Suprapubic skin (tissue), 4 donors: ENCODE measurements around the gene PTPN1. TPM values are rescaled to one million over a fixed set of nuclear protein-coding genes. Genes with fewer than 3 reads are reported as not detected.

Experiments used
- DNase-seq, 2 donors: peaks; one replicate each; pipeline ENCODE4 v3.0.0-alpha.2; 2019; ENCODE audit warnings: low spot score in 2 of 2
- H3K27ac ChIP-seq: fragments of 200-600 bp; sonication (generic); one replicate; pipeline ENCODE4 v1.5.1; 2019
- H3K27me3 ChIP-seq: fragments of 200-600 bp; sonication (generic); one replicate; pipeline ENCODE4 v1.5.1; 2019
- H3K36me3 ChIP-seq: fragments of 200-600 bp; sonication (generic); one replicate; pipeline ENCODE4 v1.5.1; 2019
- H3K4me1 ChIP-seq: fragments of 200-600 bp; sonication (generic); one replicate; pipeline ENCODE4 v1.5.1; 2019
- H3K4me3 ChIP-seq: fragments of 200-600 bp; sonication (generic); one replicate; pipeline ENCODE4 v1.5.1; 2019; ENCODE audit warnings: mild to moderate bottlenecking
- H3K9me3 ChIP-seq: fragments of 200-600 bp; sonication (generic); one replicate; pipeline ENCODE4 v1.5.1; 2019
- CTCF ChIP-seq, 2 donors: fragments of 200-600 bp in 1 of 2; fragments of 450-650 bp in 1 of 2; sonication (generic) in 1 of 2; IDR thresholded peaks; one replicate each; pipeline ENCODE4 v1.5.1; 2016 to 2019; ENCODE audit warnings: antibody characterized with exemption in 2 of 2, mild to moderate bottlenecking in 1 of 2, moderate library complexity in 1 of 2
- EP300 ChIP-seq: sonication (generic); formaldehyde crosslinking; IDR thresholded peaks from one replicate; pipeline ENCODE4 v1.6.1; 2017; ENCODE audit warnings: antibody characterized with exemption
- POLR2A ChIP-seq, 2 donors: fragments of 450-650 bp; IDR thresholded peaks; one replicate each; pipeline ENCODE4 v1.6.1; 2017; ENCODE audit warnings: antibody characterized with exemption in 2 of 2, mild to moderate bottlenecking in 2 of 2, moderate library complexity in 2 of 2
- POLR2AphosphoS5 ChIP-seq, 3 donors: sonication (generic); formaldehyde crosslinking; IDR thresholded peaks; one replicate each; pipeline ENCODE4 v1.6.1; 2017; ENCODE audit warnings: antibody characterized with exemption in 3 of 3
- WGBS: methylation state at CpG from one replicate; pipeline ENCODE4 v1.1.5; 2018; 5-methylcytosine and 5-hydroxymethylcytosine counted together
- total RNA-seq, 4 donors: library from RNA; depleted of rRNA; stranded (reverse); fragments of >200 nt; gene quantifications; one replicate each; pipeline ENCODE4 v1.1.0, GENCODE V29; 2016

PTPN1 gene
- total RNA-seq, 4 donors from 2014 or later, result 33.4 to 40.9 (median 36.2) TPM

DNA sequence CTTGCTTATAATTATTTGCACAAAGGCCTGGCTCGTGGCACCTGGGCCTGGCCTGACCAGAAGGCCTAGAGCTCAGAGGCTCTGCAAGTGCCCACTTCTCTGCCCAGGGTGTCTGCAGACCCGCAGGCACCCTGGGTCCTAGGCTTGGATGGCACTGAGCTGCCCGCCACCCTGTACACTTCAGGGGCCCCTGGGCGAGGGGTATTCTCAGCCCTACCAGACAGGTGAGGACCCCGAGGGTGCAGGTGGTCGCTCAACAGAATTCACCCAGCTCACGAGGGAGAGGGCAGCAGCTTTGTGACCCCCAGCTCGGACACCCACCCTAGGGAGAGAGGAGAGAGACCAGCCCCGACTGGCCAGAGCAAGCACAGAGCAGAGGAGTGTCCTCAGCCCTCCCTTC, 97.3 kb downstream of the PTPN1 start:
- no peak overlapping the region for H3K4me3 ChIP-seq
- no peak overlapping the region for H3K27ac ChIP-seq
- TF ChIP-seq POLR2A (IDR thresholded peaks at IDR 0.05), result no peak
- TF ChIP-seq EP300, result no peak
- TF ChIP-seq POLR2AphosphoS5 (IDR thresholded peaks at IDR 0.05), result no peak
- TF ChIP-seq CTCF (IDR thresholded peaks at IDR 0.05), result no peak
- H3K4me1 ChIP-seq, result no peaks in the 10 kb centered on the region
- DNase-seq, result no peak
- no peaks in the 10 kb centered on the region for H3K9me3 ChIP-seq
- H3K27me3 ChIP-seq, result no peaks in the 10 kb centered on the region
- 73% methylated on average over 2 of the region's 9 CpGs for WGBS
- H3K36me3 ChIP-seq, result no peaks in the 10 kb centered on the region

DNA sequence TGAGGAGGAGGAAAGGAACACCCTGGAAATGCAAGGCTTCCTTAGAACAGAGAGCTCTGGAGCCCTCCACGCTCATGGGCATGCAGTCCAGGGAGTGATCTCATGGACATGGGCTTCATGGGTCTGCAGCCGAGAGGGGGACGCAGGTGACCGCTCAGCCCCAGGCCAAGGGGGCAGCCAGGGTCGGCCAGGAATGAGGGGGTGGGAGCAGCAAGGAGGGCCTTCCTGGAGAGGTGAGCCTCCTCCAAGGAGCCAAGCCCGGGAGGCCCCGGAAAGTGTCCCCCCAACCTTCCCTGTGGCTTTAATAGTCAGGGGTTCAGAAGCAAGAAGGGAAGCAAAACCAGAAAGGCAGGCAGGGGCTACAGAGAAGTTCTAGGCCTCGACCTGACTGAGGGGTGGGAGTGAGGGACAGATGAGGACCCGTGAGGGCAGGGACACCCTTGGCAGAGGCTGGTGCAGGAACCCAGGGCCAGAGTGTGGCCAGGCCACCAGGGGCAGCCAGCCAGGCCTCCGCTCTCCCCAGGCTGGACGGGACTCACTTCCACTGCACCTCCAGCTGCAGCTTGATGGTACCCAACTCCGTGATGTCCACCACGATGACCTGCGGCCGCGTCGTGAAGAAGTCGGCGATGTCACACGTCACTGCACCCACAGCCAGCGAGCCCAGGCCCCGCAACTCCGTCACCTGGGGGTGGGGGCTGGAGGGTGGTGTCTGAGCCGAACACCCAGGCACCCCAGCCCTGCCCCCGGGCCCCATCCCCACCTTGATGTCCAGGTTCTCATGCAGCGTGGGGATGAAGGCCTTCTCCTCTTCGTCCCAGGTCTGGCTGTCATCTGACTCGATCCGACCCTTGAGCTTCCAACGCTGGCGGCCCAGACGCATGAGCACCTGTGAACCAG, 97.9 kb downstream of the PTPN1 start:
- TF ChIP-seq POLR2A (IDR thresholded peaks at IDR 0.05), result no peak
- TF ChIP-seq POLR2AphosphoS5 (IDR thresholded peaks at IDR 0.05), result no peak
- TF ChIP-seq CTCF (IDR thresholded peaks at IDR 0.05), result no peak
- no peak for TF ChIP-seq EP300
- no peaks in the 10 kb centered on the region for H3K9me3 ChIP-seq
- 91% methylated on average over 16 of the region's 32 CpGs for WGBS
- no peaks in the 10 kb centered on the region for H3K36me3 ChIP-seq
- no peak overlapping the region for H3K4me3 ChIP-seq
- no peaks in the 10 kb centered on the region for H3K27me3 ChIP-seq
- no peak for DNase-seq
- H3K4me1 ChIP-seq, result no peaks in the 10 kb centered on the region
- no peak overlapping the region for H3K27ac ChIP-seq

DNA sequence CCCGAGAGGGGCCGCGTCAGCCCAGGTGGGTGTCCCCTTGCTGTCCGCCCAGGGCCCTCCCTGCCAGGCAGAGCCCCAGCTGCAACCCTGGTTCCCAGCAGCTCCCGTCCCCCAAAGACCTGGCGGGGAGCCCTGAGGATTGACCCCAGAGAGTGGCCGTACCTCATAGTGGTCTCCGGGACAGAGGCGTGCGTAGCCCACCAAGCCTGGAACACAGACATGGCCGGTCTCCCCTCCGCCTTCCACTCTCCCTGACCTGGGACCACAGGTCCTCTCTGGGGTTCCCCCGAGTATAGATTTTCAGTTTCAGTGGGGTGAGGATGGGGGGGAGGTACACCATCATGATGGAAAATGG, 98.5 kb downstream of the PTPN1 start:
- Histone ChIP-seq H3K36me3 (no peaks in the 10 kb centered on the region), H3K27ac (no peak overlapping the region), H3K9me3 (no peaks in the 10 kb centered on the region), H3K4me3 (no peak overlapping the region), H3K27me3 (no peaks in the 10 kb centered on the region), H3K4me1 (no peaks in the 10 kb centered on the region)
- TF ChIP-seq EP300 (no peak), POLR2A (IDR thresholded peaks at IDR 0.05) (no peak), POLR2AphosphoS5 (IDR thresholded peaks at IDR 0.05) (no peak), CTCF (IDR thresholded peaks at IDR 0.05) (no peak)
- WGBS, result 91% methylated on average over 7 of the region's 13 CpGs
- no peak for DNase-seq

DNA sequence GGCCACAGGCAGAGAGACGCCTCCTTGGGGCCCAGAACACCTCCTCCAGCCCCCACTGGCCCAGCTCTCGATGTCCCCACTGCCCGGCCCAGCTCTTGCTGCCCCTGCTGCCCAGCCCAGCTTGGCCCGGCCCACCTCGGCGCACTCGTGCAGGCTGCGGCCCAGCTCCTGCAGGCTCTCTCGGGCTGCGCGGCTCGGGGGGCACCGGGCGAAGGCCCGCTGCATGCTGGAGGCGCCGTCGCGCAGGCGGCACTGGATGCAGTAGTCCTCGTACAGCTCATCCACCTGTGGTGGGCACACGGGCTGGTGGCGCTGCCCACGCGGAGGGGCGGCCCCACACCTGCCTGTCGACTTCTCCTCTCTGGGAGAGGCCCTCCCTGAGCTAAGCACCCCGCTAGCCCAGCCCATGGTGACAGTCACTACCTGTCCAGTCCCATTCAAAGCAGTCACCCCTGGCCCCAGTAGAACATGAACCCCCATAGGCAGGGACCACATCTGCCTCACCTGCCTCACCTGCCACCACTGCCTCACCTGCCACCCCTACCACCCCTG, 99.3 kb downstream of the PTPN1 start:
- H3K36me3 ChIP-seq, result no peaks in the 10 kb centered on the region
- no peak overlapping the region for H3K27ac ChIP-seq
- no peaks in the 10 kb centered on the region for H3K27me3 ChIP-seq
- no peak overlapping the region for H3K4me3 ChIP-seq
- DNase-seq, result no peak
- no peaks in the 10 kb centered on the region for H3K9me3 ChIP-seq
- no peaks in the 10 kb centered on the region for H3K4me1 ChIP-seq
- 90% methylated on average over 10 of the region's 28 CpGs for WGBS
- TF ChIP-seq CTCF (IDR thresholded peaks at IDR 0.05), result no peak
- no peak for TF ChIP-seq EP300
- no peak for TF ChIP-seq POLR2A (IDR thresholded peaks at IDR 0.05)
- TF ChIP-seq POLR2AphosphoS5 (IDR thresholded peaks at IDR 0.05), result no peak

DNA sequence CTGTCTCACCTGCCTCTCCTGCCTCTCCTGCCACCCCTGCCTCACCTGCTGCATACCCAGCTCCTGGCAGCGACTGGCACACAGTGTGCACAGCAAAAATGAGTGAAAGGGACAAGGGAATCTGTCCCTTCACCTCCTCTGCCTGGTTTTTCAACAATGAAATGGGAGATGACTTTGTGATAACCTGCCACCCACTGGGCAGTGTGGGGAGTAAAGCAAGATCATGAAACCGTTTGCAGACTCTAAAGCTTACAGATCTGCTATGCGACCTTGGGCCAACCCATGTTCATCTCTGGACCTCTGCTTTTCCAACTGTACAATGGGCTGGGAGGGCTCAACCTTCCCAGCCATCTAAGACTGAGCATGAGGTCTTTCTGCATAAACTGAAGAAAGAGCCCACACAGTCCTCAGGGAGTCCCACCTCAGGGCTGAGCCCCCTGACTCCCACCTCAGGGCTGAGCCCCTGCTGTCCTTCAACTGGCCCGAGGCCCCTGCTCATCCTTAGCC, 100.1 kb downstream of the PTPN1 start:
- Histone ChIP-seq H3K9me3 (no peaks in the 10 kb centered on the region), H3K27me3 (no peaks in the 10 kb centered on the region), H3K4me1 (no peaks in the 10 kb centered on the region), H3K36me3 (no peaks in the 10 kb centered on the region), H3K4me3 (no peak overlapping the region), H3K27ac (no peak overlapping the region)
- whole genome bisulfite sequencing, result 76% methylated on average over 4 of the region's 4 CpGs
- TF ChIP-seq POLR2AphosphoS5 (IDR thresholded peaks at IDR 0.05) (no peak), POLR2A (IDR thresholded peaks at IDR 0.05) (no peak), CTCF (IDR thresholded peaks at IDR 0.05) (no peak), EP300 (no peak)
- DNase-seq, result no peak
